Activated T-helper 1 cell treated with anti-CD3 and anti-CD28 coated beads, Interleukin-2, amount 50 U/mL, for 16 hours (primary cell): ENCODE data around the gene DCAF5.
"Not testable (repeated sequence)": the region's sequence is repeated elsewhere in the genome, so short reads cannot be mapped to it uniquely, and the experiment has no call there.

ENCODE experiments used
- DNase-seq, 2 donors: peaks; one replicate each; pipeline ENCODE4 v3.0.0-alpha.2; 2020; ENCODE audit warnings: low read depth in 1 of 2, low spot score in 1 of 2

DCAF5 gene

GRCh38 chr14:69101331-69101826, 51.5 kb downstream of the DCAF5 start:
- DNase-seq, result no peak

GRCh38 chr14:69097974-69098373, 54.9 kb downstream of the DCAF5 start:
- DNase-seq, result no peak

- DNase-seq, result no peak
These were observed 56.0 kb downstream of the DCAF5 start for GRCh38 chr14:69096781-69097475.

GRCh38 chr14:69096246-69096645, 56.7 kb downstream of the DCAF5 start:
- DNase-seq, result no peak

DNA sequence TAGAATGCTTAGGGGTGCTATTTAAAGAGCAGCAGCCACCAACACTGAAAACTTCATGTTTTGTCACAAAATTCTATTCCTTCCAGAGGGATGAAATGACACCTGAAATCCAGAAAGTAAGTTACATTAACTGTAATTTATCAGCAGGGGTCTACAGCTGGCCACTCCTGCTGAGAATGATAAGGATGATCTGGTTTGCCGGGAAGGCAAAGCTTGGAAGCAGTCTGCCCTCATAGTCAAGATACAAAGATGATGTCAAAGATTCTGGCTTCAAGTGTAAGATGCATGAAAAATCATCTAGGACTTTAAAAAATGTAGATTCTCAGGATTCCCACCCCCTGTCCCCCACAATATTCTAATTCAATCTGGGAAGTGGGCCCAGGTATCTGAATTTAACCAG, 58.4 kb downstream of the DCAF5 start:
- no peak for DNase-seq

DNA sequence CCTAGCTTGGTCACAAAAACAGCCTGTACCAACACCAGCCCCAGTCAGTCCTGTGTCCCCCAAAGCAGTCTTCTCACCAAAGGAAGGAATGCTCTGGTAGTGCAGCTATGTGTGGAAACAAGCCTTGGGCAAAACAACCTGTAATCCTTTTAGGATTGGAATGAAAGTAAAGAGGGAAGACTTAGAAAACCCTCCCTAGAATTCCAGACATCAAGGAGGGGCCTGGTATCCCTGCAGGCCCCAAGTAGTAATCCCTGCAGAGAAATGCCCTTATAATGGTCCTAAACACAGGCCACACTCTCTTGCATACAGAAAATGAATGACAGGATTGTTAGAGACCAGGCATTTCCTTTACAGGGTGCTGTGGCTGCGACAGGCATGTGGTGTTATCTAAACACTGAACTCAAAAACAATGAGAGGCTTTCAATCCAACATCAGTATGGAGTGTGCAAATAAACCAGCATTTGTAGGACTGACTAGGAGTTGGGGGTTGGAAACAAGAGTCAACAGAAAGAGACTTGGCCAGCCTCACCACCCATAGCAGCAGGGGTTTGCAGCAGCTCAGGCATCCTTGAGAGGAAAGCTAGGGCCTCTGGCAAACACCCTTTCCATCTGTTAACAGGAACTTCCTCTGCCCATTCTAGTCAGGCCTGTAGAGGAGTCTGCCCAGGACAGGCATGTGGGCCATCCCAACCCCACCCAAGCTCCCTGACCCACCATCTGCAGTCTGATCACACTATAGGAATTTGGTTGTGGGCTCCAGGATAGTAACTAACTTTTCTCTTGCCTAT, 59.1 kb downstream of the DCAF5 start:
- no peak for DNase-seq

DNA sequence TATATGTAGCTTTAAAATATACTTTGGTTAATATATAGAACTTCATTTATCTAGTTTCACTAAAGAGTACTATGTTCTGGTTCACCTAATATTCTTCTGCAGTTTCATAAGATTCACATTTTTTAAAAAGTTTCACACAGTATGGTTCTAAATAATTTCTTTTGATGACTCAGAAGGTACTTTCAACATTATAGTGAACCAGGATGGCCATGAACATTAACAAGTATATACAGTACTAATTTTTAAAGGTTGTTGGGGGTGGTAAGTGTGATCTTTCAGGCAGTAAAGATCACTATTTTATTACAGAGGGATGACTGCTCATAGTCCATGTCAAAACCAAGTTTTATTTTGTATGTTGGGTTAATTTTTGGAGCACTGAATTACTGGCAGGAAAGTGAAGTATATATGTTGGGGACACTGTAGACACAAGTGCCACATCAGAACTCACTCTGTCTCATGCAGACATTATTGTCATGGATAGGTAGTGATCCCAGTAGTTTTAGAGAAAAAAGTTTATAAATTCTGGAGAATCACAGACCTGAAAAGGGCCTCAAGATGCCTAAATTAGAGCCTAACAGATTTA, 60.0 kb downstream of the DCAF5 start:
- DNase-seq, result no peak

DNA sequence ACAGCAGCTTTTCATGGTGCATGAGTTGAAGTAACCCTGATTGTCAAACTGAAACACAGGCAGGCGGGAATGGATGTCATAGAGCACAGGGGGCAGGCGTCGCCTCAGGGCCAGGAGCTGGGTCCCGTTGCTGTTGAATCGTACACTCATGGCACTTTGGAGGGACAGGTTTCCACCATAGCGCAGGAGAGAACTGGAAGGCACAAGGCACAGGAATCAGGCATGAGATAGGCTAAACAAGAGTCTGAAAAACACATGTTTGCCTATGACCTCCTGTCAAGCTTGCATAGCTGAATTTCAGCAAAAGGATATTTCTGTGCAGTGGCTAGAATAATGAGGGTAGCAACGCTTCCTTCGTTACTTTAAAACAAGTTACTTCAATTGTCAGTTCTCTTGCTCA, 61.2 kb downstream of the DCAF5 start:
- DNase-seq, result no peak

GRCh38 chr14:69091006-69091405, 61.9 kb downstream of the DCAF5 start:
- DNase-seq, result no peak

DNA sequence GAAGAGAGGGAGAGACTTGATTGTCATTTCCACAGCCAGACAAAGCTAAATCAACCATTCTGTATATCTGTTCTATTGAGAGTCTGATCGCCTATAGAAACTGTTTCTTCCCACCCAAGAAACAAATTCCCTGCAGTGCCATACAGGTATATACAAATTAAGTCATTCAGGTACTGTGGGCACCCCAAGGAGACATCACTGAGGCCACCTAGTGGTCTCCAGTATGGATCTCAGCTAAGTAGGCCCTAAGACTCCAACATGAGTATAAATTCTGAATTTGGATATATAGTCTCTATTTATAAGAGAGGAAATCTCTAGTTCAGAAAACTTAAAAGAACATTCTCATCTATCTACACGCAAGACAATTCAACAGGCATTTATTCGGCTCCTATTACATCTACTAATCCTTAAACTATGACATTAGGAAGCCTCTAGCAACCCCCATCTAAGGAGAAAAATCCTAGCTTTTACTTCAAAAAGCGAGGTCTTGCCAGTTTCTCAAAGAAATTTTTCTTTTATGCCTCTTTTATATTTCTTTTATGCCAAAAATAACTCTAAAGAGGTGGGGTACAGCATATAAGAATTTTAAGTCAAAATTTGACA, 62.6 kb downstream of the DCAF5 start:
- DNase-seq, result no peak

- no peak for DNase-seq
These were observed 63.9 kb downstream of the DCAF5 start for GRCh38 chr14:69089046-69089445.

DNA sequence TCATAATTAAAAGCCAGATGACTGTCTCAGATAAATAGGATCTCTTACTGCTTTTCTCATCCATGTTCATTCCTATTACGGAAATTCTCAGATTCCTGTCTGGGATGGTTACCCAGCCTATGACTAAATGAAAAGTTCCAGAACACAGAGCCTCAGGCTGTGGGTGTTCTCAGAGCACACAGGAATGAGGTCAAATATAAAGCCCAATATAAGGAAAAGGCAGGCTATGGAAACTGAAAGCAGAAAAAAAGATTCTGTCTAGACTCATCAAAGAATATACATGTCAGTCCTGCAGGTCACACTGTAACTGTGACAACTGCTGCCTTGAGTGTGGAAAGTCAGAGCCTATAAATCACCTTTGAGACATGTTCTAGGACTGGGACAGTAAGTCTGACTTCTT, 64.3 kb downstream of the DCAF5 start:
- no peak for DNase-seq

GRCh38 chr14:69087061-69087461, 65.9 kb downstream of the DCAF5 start:
- no peak for DNase-seq

- DNase-seq, result no peak
These were observed 66.4 kb downstream of the DCAF5 start for GRCh38 chr14:69086537-69086936.

DNA sequence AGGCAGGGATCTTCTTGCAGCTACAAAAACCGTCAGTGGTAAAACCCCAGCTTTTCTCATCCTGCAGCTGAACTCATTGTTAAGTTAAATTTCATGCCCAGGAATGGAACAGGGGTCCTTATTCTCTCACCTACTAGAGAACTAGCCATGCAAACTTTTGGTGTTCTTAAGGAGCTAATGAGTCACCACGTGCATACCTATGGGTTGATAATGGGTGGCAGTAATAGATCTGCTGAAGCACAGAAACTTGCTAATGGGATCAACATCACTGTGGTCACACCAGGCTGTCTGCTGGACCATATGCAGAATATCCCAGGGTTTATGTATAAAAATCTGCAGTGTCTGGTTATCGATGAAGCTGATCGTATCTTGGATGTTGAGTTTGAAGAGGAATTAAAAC, 68.9 kb downstream of the DCAF5 start:
- no peak for DNase-seq

DNA sequence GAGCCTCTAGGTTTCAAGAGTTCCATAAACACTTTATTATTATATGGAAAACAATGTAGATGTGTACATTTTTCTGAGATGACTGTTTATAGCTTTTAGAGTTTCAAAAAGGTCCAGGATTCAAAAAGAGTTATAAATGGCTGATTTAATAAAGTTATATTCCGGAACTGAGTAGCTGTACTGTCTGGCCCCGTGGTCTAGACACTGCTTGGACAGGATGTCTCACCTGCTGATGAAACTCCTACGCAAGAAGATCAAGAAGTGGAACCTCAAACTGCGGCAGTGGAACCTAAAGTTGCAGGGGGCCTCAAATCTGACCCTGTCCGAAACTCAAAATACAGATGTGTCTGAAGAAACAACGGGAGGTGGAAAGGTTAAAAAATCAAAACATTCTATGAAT, 69.7 kb downstream of the DCAF5 start:
- DNase-seq, result no peak

DNA sequence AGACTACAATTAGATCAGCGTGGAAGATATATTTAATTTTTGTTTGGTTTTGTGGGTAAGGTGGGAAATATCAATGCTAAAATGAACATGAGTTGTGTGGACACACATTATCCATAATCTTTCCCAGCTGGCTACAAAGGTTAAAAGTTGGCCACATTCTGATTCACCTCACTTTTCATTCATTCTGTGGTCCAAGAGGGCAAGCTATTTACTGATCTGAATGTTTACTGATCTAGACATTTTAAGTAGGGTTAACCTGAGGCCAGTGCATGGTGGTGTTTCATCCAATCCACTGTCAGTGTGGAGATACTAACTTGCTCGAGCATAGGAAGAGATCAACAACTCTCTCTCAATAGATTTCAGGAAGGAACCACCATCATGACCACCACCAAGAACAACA, 71.6 kb downstream of the DCAF5 start:
- no peak for DNase-seq

DNA sequence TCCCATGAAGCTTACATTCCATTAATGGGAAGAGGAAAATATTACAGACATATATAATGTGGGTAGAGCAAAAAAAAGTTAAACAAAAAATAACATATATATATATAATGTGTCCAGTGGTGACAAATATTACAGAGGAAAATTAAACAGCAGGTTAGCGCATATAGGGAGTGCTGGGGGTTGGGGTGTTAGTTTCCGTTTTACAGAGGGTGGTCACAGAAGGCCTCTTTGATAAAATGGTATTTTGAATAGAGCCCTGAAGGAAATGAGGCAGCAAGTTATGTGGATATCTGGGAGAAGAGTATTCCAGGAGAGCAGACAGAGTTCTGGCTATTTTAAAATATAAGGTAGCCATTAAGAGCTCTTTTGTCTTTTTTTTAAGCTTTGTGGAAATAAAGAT, 73.2 kb downstream of the DCAF5 start:
- no peak for DNase-seq

DNA sequence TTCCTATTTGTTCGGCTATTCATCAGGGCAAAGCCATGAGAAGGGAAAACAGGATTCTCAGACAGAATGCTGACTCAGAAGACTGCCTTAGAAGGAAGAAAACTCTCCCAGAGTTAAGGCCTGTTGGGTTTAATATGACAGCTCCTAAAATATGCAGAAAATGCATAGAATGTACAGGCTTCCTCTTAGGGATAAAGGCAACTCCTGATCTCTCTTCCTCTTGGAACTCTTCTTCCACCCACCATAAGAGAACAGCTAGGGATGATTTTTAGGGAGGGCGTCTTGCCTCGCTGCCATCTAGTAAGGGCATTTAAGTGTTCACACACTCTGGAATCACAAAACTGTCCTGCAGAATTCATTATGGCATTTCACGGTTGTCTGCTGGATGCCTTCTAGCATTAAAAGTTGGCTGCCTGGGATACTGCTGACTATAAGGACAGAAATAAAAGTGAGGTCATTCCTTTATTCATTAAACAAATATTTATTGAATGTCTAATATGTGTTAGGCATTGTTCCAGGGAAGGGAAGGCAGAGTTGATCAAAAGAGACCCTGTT, 73.7 kb downstream of the DCAF5 start:
- DNase-seq, result no peak

GRCh38 chr14:69077841-69078240, 75.1 kb downstream of the DCAF5 start:
- no peak for DNase-seq

GRCh38 chr14:69077185-69077584, 75.7 kb downstream of the DCAF5 start:
- not testable (repeated sequence) for DNase-seq

DNA sequence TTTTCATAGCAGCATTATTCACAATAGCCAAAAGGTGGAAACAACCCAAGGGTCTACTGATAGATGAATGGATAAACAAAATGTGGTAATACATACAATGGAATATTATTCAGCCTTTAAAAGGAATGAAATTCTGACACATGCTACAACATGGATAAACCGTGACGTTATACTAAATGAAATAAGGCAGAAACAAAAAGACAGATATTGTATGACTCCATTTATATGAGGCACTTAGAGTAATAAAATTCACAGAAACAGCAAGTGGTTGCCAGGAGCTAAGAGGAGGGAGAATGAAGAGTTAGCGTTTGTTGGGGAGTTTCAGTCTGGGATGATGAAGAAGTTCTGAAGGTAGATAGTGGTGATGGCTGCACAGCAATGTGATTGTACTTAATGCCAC, 76.6 kb downstream of the DCAF5 start:
- no peak for DNase-seq
